HG03064 (cell line): ENCODE results near the gene COL20A1.

ENCODE experiments used
- ATAC-seq: cut with Tn5 transposase; IDR thresholded peaks from one replicate; pipeline ENCODE4 v1.9.1; 2021; ENCODE audit warnings: low read depth; ENCODE audit not compliant: unreplicated experiment

COL20A1 gene

DNA sequence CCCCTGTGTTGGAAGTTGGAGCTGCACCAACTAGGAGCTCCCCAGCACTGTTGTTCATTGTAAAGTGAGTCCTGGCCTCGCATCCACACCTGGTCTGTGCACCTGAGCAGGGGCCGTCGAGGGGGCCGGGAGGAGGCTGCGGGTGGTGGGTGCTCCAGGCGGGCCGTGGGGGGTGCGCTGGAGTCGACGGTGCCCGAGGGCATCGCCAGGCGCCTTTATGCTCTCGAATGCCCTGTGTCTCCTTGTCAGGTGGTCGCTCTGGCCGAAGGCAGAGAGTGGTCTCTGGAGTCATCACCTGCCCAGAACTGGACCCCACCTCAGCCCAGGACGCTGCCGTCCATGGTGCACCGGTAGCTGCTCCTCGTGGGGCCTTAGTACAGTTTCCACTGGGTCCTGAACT, 16.0 kb upstream of the COL20A1 start:
- ATAC-seq = no peak

GRCh38 chr20:63277466-63278272, 15.3 kb upstream of the COL20A1 start:
- ATAC-seq = no peak

GRCh38 chr20:63278661-63279060, 14.3 kb upstream of the COL20A1 start:
- ATAC-seq = no peak

DNA sequence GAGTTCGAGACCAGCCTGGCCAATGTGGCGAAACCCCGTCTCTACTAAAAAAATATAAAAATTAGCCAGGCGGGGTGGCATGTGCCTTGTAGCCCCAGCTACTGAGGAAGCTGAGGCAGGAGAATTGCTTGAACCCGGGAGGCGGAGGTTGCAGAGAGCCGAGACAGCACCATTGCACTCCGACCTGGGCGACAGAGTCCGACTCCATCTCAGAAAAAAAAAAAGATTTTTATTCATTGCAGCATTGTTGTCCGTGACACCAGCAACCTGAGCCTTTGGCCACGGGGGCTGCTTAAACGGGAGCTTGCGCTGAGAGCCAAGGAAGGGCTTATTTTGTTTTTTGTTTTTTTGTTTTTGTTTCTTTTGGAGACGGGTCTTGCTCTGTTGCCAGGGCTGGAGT, 13.1 kb upstream of the COL20A1 start:
- no peak for ATAC-seq

- no peak for ATAC-seq
Observed at GRCh38 chr20:63280371-63280770, 12.6 kb upstream of the COL20A1 start.

GRCh38 chr20:63280929-63281545, 11.9 kb upstream of the COL20A1 start:
- no peak for ATAC-seq

- no peak for ATAC-seq
Observed at GRCh38 chr20:63281742-63282665, 11.0 kb upstream of the COL20A1 start.

- ATAC-seq = no peak
Observed at GRCh38 chr20:63282946-63283345, 10.0 kb upstream of the COL20A1 start.

GRCh38 chr20:63283397-63284082, 9.4 kb upstream of the COL20A1 start:
- no peak for ATAC-seq

- no peak for ATAC-seq
Observed at GRCh38 chr20:63284083-63284440, 8.9 kb upstream of the COL20A1 start.

- no peak for ATAC-seq
Observed at GRCh38 chr20:63284544-63284949, 8.4 kb upstream of the COL20A1 start.

DNA sequence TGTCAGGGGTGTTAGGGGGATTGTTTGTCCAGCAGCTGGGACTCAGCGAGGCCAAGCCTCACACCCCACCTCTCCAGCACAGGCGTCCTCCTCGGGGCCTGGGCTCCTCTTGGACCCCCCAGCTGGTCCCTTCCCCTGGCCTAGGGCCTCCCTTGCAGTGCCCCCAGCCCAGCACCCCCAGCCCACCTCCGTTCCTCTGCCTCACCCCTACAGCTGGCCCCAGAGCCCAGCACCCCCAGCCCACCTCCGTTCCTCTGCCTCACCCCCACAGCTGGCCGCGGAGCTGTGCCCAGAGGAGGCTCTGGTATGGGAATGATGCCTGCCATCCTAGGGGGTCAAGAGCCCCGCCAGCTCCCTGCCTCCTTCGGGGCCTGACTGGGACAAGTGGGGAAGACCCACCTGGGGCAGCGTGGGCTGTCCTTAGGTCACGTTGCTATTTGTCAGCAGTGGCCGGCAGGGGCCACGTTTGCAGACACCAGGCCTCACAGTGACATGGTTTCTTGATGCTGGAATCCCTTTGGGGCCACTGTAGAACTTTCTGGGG, 7.9 kb upstream of the COL20A1 start:
- no peak for ATAC-seq

GRCh38 chr20:63285636-63286615, 7.1 kb upstream of the COL20A1 start:
- no peak for ATAC-seq

DNA sequence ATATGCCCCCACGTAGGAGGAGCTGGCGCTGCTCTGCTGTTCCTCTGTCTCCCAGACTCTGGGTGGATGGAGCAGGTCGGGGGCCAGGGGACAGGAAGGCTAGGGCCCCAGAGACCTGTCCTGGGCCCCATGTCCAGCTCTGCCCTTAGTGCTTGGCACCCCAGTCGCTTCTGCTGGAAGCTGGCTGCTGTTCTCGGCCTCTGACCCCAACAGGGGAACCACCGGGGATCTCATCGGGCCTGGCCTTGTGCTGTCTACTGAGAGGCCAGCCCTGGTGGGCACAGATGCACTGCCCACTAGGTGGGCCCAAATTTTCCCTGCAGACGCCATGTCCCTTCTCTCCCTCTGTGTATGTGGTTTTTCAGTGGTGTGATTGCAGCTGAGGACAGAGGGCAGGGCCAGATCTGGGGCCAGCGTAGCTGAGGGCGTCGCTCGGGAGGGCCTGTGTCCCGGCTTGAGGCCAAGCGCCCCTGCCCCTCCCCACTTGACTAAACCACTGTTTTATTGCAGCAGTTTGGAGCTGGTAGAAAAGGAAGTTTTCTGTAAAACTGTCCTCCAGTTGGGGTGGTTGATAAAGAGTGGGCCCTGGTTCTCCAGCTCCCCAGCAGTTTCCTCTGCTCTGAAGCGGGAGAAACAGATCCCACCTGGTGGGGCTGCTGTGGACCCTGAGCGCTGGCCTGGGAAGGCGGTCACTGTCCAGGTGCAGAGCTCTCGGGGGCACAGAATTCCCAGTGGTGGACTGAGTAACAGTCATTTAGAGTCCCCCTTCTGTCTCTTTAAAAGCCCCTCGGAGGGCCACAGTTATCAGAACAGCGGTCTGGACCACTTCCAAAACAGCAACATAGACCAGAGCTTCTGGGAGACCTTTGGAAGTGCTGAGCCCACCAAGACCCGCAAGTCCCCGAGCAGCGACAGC, 5.9 kb upstream of the COL20A1 start:
- no peak for ATAC-seq

GRCh38 chr20:63287697-63288580, 5.0 kb upstream of the COL20A1 start:
- ATAC-seq = no peak

DNA sequence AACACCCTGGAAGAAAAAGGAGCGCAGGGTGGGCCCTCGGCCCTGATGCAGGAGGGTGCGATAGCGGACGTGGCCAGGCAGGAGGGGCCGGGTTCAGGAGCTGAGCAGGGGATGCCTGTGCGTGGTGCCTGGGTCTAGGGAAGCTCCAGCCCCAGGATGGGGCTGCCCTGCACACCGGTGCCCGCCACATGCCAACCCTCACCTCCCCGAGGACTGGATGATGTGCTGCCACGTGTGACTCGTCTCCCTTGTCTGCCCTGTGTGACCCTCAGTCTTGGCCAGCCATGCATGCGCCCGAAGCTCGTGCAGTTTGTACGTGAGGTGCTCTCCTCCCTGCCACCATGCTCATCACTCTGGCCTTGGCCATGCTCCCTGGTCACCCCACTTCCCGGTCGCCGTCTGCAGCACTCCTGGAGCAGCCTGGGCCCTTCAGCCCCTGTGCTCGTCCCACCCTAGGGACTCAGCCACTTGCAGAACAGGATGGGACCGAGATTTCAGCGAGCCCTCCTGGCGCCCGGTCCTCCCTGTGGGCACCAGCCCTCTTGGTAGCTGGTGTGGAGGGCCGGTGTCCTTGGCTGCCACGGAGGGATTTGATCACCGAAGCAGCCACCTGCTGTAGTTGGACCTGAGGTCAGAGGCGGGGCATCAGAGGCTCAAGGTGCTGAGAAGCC, 4.3 kb upstream of the COL20A1 start:
- ATAC-seq = no peak
